ENCODE data around the gene GABRR2.

GABRR2 gene

DNA sequence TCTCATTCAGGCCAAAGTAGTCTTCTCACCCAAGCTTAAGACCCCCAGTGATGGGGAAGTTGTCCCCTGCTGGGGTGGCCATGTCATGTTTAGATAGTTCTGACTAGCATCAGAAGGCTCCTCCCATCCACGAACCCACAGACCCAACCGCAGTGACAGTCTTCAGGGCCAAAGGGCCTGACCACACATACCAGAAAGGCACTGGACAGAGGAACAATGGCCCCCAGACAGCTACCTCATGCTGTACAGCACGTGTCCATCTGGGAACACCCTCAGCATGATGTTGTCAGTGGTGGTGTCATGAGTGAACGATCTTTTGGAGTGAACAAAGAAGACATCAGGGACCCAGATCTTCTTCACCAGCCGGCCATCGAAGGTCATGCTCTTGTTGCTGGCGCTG is 46.3 kb downstream of the GABRR2 start:
- H3K9me3 ChIP-seq (ENCODE audit: control insufficient read depth, low read length), result no peaks in the 10 kb centered on the region
- H3K27ac ChIP-seq, result no peak overlapping the region
- no peaks in the 10 kb centered on the region for H3K4me1 ChIP-seq
- H3K27me3 ChIP-seq (ENCODE audit: control insufficient read depth, insufficient read depth, low read length), result no peaks in the 10 kb centered on the region
- TF ChIP-seq, protein P1, sequence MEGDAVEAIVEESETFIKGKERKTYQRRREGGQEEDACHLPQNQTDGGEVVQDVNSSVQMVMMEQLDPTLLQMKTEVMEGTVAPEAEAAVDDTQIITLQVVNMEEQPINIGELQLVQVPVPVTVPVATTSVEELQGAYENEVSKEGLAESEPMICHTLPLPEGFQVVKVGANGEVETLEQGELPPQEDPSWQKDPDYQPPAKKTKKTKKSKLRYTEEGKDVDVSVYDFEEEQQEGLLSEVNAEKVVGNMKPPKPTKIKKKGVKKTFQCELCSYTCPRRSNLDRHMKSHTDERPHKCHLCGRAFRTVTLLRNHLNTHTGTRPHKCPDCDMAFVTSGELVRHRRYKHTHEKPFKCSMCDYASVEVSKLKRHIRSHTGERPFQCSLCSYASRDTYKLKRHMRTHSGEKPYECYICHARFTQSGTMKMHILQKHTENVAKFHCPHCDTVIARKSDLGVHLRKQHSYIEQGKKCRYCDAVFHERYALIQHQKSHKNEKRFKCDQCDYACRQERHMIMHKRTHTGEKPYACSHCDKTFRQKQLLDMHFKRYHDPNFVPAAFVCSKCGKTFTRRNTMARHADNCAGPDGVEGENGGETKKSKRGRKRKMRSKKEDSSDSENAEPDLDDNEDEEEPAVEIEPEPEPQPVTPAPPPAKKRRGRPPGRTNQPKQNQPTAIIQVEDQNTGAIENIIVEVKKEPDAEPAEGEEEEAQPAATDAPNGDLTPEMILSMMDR (IDR thresholded peaks at IDR 0.05), result no peak
- no peak overlapping the region for H3K4me2 ChIP-seq (ENCODE audit: low read length)
- H3K9ac ChIP-seq, result no peak overlapping the region
- H3K79me2 ChIP-seq, result no peaks in the 10 kb centered on the region
- H3K4me3 ChIP-seq (ENCODE audit: low read depth, low read length), result no peak overlapping the region
- H3K36me3 ChIP-seq (ENCODE audit: control insufficient read depth, insufficient read depth, low read length), result no peaks in the 10 kb centered on the region
- H2AFZ ChIP-seq, result no peak overlapping the region

DNA sequence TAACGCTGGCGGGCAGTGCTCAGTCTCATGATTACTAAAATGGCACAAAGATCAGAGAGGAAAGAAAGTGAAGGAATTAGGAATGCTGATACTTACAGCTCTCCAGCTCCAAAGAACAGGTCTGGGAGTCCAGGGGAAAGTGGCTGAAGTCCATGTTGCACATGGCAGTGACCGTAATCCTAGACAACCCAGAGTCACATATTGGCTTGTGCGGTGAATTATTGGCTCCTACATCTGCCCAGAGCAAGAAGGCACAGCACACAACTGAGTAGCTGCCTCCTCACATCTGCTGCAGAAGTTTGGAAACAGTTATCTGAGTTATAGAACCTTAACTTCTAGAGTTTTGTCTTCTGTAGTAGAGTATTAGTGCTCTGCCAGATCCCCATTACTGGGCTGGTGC is 47.2 kb downstream of the GABRR2 start:
- TF ChIP-seq, protein P1 (IDR thresholded peaks at IDR 0.05), result no peak
- no peak overlapping the region for H3K4me3 ChIP-seq (ENCODE audit: low read depth, low read length)
- H3K4me2 ChIP-seq (ENCODE audit: low read length), result no peak overlapping the region
- no peak overlapping the region for H2AFZ ChIP-seq
- no peaks in the 10 kb centered on the region for H3K36me3 ChIP-seq (ENCODE audit: control insufficient read depth, insufficient read depth, low read length)
- no peaks in the 10 kb centered on the region for H3K79me2 ChIP-seq
- H3K9me3 ChIP-seq (ENCODE audit: control insufficient read depth, low read length), result no peaks in the 10 kb centered on the region
- H3K9ac ChIP-seq, result no peak overlapping the region
- H3K27ac ChIP-seq, result no peak overlapping the region
- H3K4me1 ChIP-seq, result no peaks in the 10 kb centered on the region
- no peaks in the 10 kb centered on the region for H3K27me3 ChIP-seq (ENCODE audit: control insufficient read depth, insufficient read depth, low read length)

DNA sequence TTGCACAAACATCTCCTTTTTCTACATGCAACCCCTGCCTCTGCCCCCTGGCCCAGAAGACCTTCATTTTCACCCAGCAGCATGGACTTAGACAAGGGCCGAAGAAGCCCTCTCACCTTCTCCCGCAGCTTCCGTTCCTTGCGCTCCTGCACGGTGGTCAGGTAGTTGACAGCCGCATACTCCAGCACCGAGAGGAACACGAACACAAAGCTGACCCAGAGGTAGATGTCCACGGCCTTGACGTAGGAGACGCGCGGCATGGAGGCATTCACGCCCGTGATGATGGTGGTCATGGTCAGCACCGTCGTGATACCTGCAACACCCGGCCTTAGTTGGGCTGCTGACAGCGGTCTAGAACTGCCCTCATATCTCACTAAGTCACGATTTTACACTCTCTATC is 50.8 kb downstream of the GABRR2 start:
- Histone ChIP-seq H3K4me3 (ENCODE audit: low read depth, low read length) (no peak overlapping the region), H3K4me1 (no peaks in the 10 kb centered on the region)
- TF ChIP-seq, protein P1 (IDR thresholded peaks at IDR 0.05), result no peak

DNA sequence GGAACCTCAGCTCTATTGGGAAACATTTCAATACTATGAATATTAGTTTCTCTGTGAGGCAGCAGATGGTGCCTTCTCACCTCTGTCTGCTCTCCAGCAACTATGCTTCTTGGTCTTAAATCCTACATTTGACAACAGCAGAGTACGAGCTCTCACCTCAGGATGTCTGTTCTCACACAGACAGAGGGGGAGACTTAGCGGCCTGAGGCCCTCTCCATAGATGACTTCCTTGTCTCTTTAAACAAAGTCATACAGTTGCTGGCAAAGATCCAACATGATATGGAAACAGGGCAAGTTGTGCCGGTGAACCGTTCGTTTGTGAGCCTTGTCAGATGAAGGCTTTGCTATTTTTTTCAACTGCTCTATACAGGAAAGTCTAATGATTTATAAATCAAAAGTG is 54.3 kb downstream of the GABRR2 start:
- Histone ChIP-seq H2AFZ (peak overlapping the region; percentile 45), H3K4me2 (ENCODE audit: low read length) (no peak overlapping the region), H3K9me3 (ENCODE audit: control insufficient read depth, low read length) (no peaks in the 10 kb centered on the region), H3K27me3 (ENCODE audit: control insufficient read depth, insufficient read depth, low read length) (no peaks in the 10 kb centered on the region), H3K79me2 (no peaks in the 10 kb centered on the region), H3K4me1 (no peaks in the 10 kb centered on the region), H3K4me3 (ENCODE audit: low read depth, low read length) (no peak overlapping the region), H3K27ac (no peak overlapping the region), H3K36me3 (ENCODE audit: control insufficient read depth, insufficient read depth, low read length) (no peaks in the 10 kb centered on the region), H3K9ac (no peak overlapping the region)
- TF ChIP-seq, protein P1 (IDR thresholded peaks at IDR 0.05), result no peak

More for the DNA sequence above, 50.8 kb downstream of the GABRR2 start:
- Histone ChIP-seq H2AFZ (no peak overlapping the region), H3K9me3 (ENCODE audit: control insufficient read depth, low read length) (no peaks in the 10 kb centered on the region), H3K4me2 (ENCODE audit: low read length) (no peak overlapping the region), H3K9ac (no peak overlapping the region), H3K27ac (no peak overlapping the region), H3K79me2 (no peaks in the 10 kb centered on the region), H3K27me3 (ENCODE audit: control insufficient read depth, insufficient read depth, low read length) (no peaks in the 10 kb centered on the region), H3K36me3 (ENCODE audit: control insufficient read depth, insufficient read depth, low read length) (no peaks in the 10 kb centered on the region)

DNA sequence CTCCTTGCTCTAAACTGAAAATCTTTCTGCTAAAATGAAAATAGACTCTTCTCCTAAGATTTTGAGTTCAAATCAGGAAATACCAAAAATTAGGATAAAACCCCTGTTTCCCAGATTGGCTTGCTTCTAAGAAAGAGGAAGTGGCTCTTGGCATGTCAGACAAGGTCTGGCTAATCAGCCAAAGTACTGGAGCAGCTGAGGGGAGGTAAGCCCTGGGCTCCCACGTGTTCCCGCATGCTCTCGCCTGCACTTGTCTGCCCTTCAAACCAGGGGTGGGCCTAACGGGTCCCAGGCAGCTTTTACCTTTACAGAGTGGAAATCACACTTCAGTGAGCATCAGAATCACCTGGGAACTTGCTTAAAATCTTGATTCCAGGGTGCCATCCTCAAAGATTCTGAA is 54.8 kb downstream of the GABRR2 start:
- Histone ChIP-seq H3K9ac (no peak overlapping the region), H3K27ac (no peak overlapping the region), H3K27me3 (ENCODE audit: control insufficient read depth, insufficient read depth, low read length) (no peaks in the 10 kb centered on the region), H3K4me3 (ENCODE audit: low read depth, low read length) (no peak overlapping the region), H3K79me2 (no peaks in the 10 kb centered on the region), H3K36me3 (ENCODE audit: control insufficient read depth, insufficient read depth, low read length) (no peaks in the 10 kb centered on the region), H3K9me3 (ENCODE audit: control insufficient read depth, low read length) (no peaks in the 10 kb centered on the region), H3K4me2 (ENCODE audit: low read length) (no peak overlapping the region), H3K4me1 (no peaks in the 10 kb centered on the region), H2AFZ (no peak overlapping the region)
- TF ChIP-seq, protein P1 (IDR thresholded peaks at IDR 0.05), result no peak

Measured in parathyroid adenoma (tissue), 2 donors.